ENCODE results near the gene NKAIN2. TPM values are rescaled to one million over a fixed set of nuclear protein-coding genes. Genes with fewer than 3 reads are reported as not detected.

NKAIN2 gene
- total RNA-seq, 4 donors from 2014 or later = 0.31 to 0.58 (median 0.39) TPM; not detected in 1

DNA sequence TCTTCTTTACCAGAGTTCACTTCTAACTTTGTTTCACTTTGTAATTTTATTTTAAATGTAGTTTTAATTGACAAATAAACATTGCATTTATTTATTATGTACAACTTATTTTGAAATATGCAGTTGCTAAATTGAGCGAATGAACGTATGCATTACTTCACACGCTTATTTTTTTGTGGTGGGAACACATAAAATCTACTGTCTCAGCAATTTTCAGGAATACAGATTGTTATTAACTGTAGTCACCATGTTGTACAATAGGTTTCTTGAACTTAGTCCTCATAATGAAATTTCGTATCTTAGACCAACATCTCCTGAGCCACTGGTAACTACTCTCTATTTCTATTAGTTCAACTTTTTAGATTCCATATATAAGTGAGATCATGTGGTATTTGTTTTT is 46.9 kb downstream of the NKAIN2 start:
- Histone ChIP-seq H3K4me1 (no peaks in the 10 kb centered on the region), H3K27ac (no peak overlapping the region), H3K9me3 (no peaks in the 10 kb centered on the region), H3K27me3 (no peaks in the 10 kb centered on the region), H3K36me3 (no peaks in the 10 kb centered on the region), H3K4me3 (no peak overlapping the region)
- no peak for TF ChIP-seq POLR2A (IDR thresholded peaks at IDR 0.05)
- TF ChIP-seq, protein P1, sequence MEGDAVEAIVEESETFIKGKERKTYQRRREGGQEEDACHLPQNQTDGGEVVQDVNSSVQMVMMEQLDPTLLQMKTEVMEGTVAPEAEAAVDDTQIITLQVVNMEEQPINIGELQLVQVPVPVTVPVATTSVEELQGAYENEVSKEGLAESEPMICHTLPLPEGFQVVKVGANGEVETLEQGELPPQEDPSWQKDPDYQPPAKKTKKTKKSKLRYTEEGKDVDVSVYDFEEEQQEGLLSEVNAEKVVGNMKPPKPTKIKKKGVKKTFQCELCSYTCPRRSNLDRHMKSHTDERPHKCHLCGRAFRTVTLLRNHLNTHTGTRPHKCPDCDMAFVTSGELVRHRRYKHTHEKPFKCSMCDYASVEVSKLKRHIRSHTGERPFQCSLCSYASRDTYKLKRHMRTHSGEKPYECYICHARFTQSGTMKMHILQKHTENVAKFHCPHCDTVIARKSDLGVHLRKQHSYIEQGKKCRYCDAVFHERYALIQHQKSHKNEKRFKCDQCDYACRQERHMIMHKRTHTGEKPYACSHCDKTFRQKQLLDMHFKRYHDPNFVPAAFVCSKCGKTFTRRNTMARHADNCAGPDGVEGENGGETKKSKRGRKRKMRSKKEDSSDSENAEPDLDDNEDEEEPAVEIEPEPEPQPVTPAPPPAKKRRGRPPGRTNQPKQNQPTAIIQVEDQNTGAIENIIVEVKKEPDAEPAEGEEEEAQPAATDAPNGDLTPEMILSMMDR (IDR thresholded peaks at IDR 0.05 in 4 of 5, conservative IDR thresholded peaks at IDR 0.05 in 1 of 5) = no peak
- in situ Hi-C loops (cut with MboI; ENCODE audit: low sequenced_read_pairs in 4 of 4) (no loop called here), intact Hi-C loops (cut with DNase I; ENCODE audit: low total_unique reads) (no loop called here)
- no peak for DNase-seq
- no peak for ATAC-seq

DNA sequence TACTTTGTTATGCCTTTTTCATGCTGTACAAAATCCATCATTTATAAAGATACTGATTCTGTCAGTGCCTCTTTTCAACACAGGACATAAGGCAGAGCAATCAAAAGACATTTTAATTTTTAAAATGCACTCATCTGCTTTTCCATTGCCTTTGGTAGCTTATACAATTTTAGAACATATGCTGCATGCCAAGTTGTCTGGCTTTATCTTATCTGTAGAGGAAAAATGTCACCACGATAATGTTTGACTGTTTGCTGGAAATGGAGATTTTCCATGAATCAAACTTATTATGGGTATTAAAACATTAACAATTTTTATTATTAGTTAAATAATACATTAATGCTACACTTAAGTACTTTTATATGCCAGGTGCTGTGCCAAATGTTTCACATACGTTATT is 50.5 kb downstream of the NKAIN2 start:
- Histone ChIP-seq H3K27ac (no peak overlapping the region), H3K4me1 (no peaks in the 10 kb centered on the region), H3K4me3 (no peak overlapping the region), H3K9me3 (no peaks in the 10 kb centered on the region), H3K36me3 (no peaks in the 10 kb centered on the region), H3K27me3 (no peaks in the 10 kb centered on the region)
- ATAC-seq (no peak), DNase-seq (no peak)
- no peak for TF ChIP-seq POLR2A (IDR thresholded peaks at IDR 0.05)
- TF ChIP-seq, protein P1 (IDR thresholded peaks at IDR 0.05 in 4 of 5, conservative IDR thresholded peaks at IDR 0.05 in 1 of 5) = no peak
- in situ Hi-C loops (cut with MboI; ENCODE audit: low sequenced_read_pairs in 4 of 4) = no loop called here
- intact Hi-C loops (cut with DNase I; ENCODE audit: low total_unique reads) = no loop called here

DNA sequence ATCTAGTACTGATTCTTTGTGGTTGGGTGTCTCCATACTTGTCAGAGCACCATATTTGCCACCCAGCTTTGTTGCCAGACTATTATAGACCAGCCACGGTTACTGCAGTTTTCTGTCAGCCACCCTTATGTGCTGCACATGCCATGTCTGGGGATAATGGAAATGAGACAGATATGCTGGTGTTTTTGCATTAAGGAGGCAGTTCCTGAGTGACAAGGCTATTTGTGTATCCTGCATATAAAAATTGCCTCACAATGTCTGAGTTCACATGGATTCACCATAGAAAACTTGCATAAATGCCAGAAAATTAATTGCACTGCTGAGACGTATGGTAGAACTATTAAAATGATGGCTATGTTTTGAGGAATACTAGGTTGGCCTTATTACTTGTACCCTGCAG is 51.8 kb downstream of the NKAIN2 start:
- Histone ChIP-seq H3K36me3 (no peaks in the 10 kb centered on the region), H3K27me3 (no peaks in the 10 kb centered on the region), H3K4me1 (no peaks in the 10 kb centered on the region), H3K9me3 (no peaks in the 10 kb centered on the region), H3K27ac (no peak overlapping the region), H3K4me3 (no peak overlapping the region)
- in situ Hi-C loops (cut with MboI; ENCODE audit: low sequenced_read_pairs in 4 of 4) (no loop called here), intact Hi-C loops (cut with DNase I; ENCODE audit: low total_unique reads) (no loop called here)
- ATAC-seq = no peak
- no peak for TF ChIP-seq POLR2A (IDR thresholded peaks at IDR 0.05)
- TF ChIP-seq, protein P1 (IDR thresholded peaks at IDR 0.05 in 4 of 5, conservative IDR thresholded peaks at IDR 0.05 in 1 of 5) = no peak
- DNase-seq = no peak

DNA sequence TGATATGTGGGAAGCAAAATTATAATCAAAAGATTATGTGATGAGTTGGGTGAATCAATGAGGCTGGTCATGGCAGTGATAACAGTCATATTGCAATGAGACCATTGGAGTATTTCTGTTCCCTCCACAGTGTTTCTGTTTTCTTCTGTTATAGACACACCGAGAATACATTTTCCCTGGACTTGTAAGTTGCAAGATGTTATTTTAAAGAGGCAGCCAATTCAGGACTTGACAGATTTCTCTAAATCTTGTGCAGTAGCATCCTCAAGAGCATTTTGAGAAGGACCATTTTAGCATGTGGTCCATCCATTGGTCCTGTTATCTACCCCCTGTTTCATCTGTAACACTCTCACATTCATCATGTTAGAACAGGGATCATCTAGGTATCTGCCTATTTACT is 55.6 kb downstream of the NKAIN2 start:
- Histone ChIP-seq H3K4me1 (no peaks in the 10 kb centered on the region), H3K9me3 (no peaks in the 10 kb centered on the region), H3K27ac (no peak overlapping the region), H3K36me3 (no peaks in the 10 kb centered on the region), H3K4me3 (no peak overlapping the region), H3K27me3 (no peaks in the 10 kb centered on the region)
- ATAC-seq (no peak), DNase-seq (no peak)
- intact Hi-C loops (cut with DNase I; ENCODE audit: low total_unique reads) (no loop called here), in situ Hi-C loops (cut with MboI; ENCODE audit: low sequenced_read_pairs in 4 of 4) (no loop called here)
- TF ChIP-seq POLR2A (IDR thresholded peaks at IDR 0.05) = no peak
- TF ChIP-seq, protein P1 (IDR thresholded peaks at IDR 0.05 in 4 of 5, conservative IDR thresholded peaks at IDR 0.05 in 1 of 5) = no peak

DNA sequence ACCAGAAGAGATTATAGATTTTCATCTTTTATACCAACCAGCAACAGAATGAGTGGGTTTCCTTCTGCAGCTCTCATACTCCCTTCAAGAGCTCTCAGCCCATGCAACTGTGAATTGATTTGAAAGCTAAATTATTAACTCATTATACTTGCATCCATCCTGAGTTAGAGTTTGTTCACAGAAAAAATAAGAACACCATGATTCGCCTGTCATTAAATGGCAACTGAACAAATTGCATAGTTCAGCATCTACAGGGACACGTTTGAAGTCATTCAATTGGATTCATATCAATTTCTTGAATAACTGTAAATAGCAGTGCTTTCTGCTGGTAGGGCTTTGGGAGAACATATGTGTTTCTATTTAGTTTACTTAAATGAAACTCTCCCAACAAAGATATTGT is 65.7 kb downstream of the NKAIN2 start:
- intact Hi-C loops (cut with DNase I; ENCODE audit: low total_unique reads) (no loop called here), in situ Hi-C loops (cut with MboI; ENCODE audit: low sequenced_read_pairs in 4 of 4) (no loop called here)
- ATAC-seq (no peak), DNase-seq (no peak)
- Histone ChIP-seq H3K36me3 (no peaks in the 10 kb centered on the region), H3K27ac (no peak overlapping the region), H3K4me3 (no peak overlapping the region), H3K27me3 (no peaks in the 10 kb centered on the region), H3K4me1 (no peaks in the 10 kb centered on the region), H3K9me3 (no peaks in the 10 kb centered on the region)
- TF ChIP-seq, protein P1 (IDR thresholded peaks at IDR 0.05 in 4 of 5, conservative IDR thresholded peaks at IDR 0.05 in 1 of 5) = no peak
- no peak for TF ChIP-seq POLR2A (IDR thresholded peaks at IDR 0.05)
